Dedifferentiated amniotic fluid mesenchymal stem cell (primary cell): ENCODE results near the gene P2RX4.
"Not testable (repeated sequence)": the region's sequence is repeated elsewhere in the genome, so short reads cannot be mapped to it uniquely, and the experiment has no call there.

Experiments
- DNase-seq: peaks from one replicate; pipeline ENCODE4 v3.0.0-alpha.2; 2016; ENCODE audit errors: extremely low spot score

Gene P2RX4

DNA sequence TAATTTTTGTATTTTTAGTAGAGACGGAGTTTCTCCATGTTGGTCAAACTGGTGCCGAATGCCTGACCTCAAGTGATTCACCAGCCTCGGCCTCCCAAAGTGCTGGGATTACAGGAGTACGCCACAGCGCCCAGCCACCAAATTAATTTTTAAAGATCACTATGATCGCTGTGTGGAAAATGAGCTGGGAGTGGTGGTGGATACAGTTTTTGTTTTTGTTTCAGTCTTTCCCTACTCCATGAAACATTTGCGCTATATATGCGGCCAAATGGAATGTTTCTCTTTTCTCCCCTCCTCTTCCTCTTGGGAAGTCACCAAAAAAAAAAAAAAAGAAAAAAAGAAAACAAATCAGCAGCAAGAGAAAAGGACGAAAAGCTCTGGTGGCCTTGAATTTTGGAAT, 20.8 kb upstream of the P2RX4 start:
- no peak for DNase-seq

DNA sequence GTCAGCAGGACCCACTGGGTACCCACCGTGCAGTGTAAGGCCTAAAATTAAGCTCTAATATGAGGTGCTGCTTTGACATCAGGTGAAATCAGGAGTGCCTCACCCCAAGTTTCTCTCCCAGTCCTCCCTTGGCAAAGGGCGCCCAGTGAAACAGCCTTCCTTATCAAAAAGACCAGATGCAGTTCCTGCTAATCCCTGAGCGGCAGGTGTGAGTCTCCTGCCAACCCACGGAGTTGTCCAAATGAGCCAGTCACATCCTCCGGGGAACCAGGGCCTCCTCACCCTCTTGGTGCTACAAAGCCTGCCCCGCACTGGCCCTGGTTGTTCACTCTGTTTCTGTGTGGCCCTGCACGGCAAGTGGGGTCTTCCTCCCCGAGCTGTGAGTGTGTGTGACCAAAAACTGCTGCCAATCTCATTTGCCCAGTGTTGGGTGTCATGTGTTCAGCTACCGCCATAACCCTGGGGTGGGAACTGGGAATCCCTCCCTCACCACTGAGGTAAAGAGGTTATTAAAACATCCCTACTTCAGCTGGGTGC, 20.2 kb upstream of the P2RX4 start:
- no peak for DNase-seq

DNA sequence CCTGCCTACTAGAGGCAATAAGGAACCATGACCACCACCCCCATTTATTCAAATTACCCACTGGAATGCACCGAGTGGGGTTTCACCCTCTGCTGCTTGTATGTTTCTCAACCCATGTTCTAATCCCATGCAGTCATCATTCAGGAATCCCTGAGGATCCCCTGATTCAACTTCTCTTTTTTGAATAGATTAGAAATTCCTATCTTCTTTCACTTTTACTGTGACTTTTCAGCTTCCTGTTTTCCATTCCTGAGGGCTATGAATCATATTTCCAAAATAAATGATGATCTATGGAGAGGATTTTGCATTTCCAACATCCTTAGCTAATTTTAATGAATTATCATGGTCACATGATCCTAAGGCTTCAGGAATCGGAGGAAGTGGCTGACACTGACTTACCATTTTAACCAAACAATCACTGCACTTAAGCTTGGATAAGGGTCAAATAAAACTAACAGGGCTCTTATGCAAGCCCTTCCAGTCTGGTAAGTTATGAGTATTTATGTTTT, 19.4 kb upstream of the P2RX4 start:
- peak; percentile 82 for DNase-seq

DNA sequence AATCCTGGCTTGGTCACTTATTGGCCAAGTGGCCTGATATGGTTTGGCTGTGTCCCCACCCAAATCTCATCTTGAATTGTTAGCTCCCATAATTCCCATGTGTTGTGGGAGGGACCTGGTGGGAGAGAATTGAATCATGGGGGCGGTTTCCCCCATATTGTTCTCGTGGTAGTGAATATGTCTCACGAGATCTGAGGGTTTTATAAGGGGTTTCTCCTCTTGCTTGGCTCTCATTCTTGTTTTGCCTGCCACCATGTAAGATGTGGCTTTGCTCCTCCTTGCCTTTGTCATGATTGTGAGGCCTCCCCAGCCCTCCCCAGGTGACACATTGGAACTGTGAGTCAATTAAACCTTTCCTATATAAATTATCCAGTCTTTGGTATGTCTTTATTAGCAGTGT, 18.8 kb upstream of the P2RX4 start:
- no peak for DNase-seq

DNA sequence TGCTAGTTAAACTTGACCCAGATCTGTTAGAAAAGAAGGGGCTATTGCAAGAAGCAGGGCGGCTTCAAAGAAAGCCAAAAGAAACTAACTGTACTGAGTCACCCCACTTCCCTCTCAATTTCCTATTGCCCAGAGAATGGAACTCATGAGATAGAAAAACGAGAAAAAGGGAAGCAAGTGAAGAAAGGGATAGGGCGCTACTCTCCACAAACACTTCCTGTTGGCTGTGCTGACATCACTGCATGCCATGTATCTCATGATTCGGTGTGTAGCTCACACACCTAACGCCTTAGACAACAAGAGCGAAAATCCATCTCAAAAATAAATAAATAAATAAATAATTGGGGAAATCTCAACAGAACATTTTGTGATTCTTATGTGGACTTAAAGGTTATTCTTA, 13.0 kb upstream of the P2RX4 start:
- DNase-seq: no peak

DNA sequence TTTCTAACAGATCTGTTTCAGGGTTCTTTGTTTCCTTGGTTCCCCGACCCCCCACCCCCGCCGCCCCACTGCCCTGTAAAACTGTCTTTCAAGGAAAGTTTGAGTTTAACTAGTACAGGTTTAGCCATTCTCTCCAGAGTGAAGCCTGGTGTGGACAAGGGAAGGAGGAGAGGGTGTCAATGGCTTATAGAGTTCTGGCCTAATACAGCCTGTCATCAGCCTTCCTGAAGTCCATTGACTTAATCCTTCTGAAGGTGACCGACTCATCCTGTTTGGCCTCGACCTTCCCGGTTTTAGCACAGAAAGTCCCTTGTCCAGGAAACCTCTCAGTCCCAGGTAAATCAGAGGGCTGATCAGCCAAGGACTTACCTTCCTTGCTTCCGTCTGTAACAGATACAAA, 11.0 kb upstream of the P2RX4 start:
- DNase-seq: no peak

DNA sequence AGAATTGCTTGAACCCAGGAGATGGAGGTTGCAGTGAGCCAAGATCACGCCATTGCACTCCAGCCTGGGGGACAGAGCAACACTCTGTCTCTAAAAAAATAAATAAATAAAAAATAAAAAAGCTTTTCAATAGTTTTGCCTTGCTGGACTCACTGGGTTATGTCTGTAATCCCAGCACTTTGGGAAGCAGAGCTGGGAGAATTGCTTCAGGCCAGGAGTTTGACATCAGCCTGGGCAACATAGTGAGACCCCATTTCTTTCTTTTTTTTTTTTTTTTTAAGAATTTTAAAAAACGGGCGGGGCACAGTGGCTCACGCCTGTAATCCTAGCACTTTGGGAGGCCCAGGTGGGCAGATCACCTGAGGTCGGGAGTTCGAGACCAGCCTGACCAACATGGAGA, 8.8 kb upstream of the P2RX4 start:
- not testable (repeated sequence) for DNase-seq

DNA sequence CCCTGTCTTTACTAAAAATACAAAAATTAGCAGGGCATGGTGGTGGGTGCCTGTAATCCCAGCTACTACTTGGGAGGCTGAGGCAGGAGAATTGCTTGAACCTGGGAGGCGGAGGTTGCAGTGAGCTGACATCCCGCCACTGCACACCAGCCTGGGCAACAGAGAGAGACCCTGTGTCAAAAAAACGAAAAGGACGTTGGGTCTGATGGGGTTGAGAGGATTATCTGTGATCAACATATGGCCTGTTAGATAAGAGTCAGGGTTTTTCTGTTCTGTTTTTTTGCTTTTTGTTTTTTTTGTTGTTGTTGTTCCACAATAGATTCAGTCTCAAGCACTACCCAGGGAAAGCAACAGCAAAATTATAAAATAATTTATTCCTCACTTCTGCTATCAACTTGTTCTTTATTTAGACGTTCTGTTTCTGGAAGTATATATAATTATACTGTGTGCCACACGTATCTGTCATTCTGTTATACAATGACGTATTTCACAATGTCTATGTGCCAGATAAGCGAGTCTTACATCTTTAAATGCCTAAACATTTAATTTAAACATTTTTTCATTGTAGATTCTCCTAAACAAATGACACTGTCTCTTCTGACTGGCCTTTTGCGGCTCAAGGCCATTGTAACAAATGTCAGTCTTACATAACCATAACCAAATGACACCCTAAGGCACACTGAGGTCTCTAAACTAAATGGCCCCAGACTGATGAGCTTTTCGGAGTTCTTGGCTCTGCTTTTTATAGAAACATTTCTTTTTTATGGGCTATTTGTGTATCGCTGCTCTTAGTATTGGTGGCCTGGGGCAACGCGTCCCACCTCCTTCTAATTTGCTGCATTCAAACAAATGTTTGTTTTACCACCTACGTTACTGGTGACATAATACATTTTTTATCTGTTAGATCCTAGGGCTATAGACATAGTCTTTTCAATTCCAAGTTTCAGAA, 7.2 kb upstream of the P2RX4 start:
- no peak for DNase-seq

DNA sequence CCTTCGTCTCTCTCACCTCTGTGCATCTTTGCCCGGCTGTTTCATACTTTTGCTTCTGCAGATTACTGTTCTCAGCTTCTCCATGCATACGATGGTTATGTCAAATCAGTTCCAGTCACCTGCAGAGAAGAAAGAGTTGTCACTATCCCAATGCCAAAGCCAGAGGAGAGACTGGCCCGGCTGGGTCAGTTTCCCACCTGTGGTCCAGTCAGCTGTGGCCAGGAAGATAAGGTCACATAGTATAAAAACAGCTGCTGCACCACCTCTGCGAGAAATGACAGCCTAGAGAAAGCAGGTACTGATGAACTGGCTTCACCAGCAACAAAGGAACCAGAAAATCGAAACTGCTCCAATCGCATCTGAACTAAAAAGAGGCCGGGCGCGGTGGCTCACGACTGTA, 6.4 kb upstream of the P2RX4 start:
- no peak for DNase-seq

DNA sequence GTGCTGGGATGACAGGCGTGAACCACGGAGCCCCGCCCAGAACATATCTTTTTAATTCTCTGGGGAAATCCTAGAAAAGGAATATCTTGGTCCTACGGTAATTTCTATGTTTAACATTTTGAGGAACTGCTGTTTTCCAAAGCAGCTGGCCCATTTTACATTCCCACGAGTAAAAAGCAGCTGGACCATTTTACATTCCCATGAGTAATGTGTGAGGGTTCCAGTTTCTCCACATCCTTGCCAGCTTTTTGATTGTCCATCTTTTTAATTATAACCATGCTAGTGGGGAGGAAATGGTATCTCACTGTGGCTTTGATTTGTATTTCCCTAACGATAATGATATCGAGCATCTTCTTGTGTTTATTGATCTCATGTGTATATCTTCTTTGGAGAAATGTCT, 4.4 kb upstream of the P2RX4 start:
- no peak for DNase-seq

DNA sequence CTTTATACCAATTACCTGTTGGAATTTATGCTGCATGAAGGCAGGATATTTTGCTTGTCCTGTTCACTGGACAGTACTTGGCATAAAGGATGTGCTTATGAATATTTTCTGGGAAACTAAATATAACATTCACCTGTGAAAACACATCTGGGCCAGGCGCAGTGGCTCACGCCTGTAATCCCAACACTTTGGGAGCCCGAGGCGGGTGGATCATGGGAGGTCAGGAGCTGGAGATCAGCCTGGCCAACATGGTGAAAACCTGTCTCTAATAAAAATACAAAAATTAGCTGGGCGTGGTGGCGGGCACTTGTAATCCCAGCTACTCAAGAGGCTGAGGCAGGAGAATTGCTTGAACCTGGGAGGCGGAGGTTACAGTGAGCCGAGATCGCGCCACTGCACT, 1.4 kb upstream of the P2RX4 start:
- not testable (repeated sequence) for DNase-seq

DNA sequence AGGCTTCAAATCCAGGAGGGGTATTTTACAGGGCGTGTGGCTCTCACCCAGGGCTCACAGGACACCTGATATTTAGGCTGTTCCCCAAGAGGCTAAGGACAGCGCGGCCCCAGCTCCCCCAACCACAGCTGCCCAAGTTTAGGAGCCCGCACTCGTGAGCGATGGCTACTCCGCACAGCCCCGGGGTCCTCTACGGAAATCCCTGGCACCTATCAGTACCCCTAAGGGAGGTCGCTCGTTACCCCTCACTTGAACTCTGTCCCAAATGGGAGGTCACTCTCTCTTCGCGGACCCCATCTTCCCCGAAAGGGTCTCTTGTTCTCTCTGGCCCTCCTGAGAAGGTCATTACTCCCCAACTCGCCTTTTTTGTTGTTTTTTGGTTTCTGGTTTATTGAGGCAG, 708 bp upstream of the P2RX4 start:
- no peak for DNase-seq

DNA sequence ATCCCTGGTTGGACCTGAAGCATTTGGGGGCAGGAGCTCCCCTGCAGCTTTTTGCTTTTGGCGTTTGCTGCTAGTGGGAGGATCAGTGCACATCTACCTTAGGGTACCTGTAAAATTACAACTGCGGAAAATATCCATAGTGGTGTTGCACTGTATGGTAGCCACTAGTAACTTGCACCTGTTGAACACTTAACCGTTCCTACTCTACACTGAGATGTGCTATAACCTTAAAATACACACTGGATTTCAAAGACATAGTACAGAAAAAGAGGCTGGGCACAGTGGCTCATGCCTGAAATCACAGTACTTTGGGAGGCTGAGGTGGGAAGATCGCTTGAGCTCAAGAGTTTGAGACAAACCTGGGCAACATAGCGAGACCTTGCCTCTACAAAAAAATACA, 2.9 kb downstream of the P2RX4 start:
- no peak for DNase-seq

DNA sequence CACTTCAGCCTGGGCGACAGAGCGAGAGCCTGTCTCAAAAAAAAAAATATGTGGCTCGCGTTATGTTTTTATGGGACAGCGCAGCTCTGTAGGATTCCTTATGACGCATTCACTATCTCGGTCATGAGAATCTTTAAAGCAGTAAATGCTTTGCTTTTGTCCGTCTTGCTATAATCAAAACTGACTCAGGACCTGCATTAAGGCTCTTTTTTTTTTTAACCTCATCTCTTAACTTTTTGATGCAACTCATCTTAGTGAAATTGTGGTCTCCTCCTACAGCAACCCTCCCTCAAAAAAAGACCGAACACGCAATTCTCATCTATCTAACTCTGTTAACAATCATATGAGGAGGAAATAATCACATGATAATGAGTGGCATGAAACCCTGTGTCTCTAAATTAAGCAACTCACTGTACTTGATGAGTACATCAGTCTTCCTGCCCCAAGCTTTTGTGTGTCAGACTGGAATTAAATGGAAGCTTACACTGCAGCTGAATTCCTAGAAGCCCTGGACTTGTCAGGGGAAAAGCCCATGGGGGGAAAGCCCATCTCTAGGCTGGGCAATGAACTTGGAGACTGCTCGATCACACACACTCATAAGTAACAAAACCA, 4.3 kb downstream of the P2RX4 start:
- DNase-seq: no peak

DNA sequence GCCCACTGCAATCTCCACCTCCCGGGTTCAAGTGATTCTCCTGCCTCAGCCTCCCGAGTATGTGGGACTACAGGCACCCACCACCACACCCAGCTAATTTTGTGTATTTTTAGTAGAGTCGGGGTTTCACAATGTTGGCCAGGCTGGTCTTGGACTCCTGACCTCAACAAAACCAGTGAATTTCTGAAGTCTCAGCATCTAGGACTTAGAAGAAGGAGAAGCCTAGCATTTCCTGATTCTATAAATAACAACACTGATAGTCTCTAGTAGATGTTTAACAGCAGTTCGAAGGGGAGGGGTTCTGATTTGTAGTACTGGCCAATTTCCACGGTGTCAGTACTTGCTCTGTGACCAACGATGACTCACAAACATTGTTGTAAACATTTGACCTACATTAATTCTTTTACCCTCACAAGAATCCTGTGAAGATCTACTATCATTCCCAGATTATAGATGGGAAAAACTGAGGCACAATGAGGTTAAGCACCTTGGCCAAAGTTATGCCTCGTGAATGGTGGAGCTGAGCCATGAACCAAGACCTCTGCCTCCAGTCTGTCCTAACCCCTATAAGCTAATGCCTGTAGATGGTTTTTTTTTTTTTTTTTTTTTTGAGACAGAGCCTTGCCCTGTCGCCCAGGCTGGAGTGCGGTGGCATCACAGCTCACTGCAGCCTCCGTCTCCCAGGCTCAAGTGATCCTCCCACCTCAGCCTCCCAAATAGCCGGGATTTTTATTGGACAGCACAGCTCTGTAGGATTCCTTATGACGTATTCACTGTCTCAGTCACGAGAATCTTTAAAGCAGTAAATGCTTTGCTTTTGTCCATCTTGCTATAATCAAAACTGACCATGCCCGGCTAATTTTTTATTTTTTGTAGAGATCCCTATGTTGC, 5.2 kb downstream of the P2RX4 start:
- peak; percentile 36 for DNase-seq

DNA sequence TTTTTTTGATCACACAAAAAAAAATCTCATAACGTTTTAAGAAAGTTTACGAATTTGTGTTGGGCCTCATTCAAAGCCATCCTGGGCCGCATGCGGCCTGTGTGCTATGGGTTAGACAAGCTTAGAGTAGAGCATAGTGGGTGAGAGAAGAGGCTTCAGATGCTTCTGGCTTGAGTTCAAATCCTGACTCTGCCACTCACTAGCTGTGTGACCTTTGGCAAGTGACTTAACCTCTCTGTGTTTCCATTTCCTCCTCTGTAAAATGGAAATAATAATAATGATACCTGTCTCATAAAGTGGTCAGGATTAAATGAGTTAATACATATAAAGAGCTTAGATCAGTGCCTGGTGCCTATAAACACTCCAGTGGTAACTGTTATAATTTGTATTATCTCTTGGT, 6.2 kb downstream of the P2RX4 start:
- DNase-seq: no peak

DNA sequence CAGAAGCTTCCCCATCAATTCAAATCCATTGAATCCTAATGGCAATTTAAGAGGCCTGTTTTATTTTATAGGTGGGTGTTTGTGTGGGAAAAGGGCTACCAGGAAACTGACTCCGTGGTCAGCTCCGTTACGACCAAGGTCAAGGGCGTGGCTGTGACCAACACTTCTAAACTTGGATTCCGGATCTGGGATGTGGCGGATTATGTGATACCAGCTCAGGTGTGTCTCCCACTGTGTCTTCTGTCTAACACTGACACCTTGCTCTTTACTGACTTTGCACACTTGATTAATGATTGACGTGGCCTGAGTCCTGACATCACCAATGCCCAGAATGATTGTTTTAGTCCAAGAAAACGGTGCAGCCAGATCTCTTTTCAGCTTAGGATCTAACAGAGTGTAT, 7.1 kb downstream of the P2RX4 start:
- DNase-seq: no peak

DNA sequence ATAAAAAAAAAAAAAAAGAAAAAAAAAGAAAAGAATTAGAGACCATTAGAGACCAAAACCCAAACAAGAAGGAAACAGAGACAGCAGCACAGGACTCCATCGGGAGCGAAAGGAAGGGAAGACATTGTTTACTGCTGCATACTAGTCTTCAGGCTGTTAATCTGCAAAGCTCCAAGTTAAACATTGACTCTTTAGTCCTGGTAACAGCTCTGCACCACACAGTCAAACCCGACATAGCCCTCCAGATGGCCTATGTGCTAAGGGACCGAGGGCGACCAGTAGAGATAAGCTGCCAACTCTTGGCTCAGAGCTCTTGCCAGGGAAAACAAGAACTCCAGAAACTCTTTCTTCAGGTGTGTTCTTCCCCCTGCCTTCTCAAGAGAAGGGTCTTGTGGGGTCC, 7.8 kb downstream of the P2RX4 start:
- DNase-seq: no peak

DNA sequence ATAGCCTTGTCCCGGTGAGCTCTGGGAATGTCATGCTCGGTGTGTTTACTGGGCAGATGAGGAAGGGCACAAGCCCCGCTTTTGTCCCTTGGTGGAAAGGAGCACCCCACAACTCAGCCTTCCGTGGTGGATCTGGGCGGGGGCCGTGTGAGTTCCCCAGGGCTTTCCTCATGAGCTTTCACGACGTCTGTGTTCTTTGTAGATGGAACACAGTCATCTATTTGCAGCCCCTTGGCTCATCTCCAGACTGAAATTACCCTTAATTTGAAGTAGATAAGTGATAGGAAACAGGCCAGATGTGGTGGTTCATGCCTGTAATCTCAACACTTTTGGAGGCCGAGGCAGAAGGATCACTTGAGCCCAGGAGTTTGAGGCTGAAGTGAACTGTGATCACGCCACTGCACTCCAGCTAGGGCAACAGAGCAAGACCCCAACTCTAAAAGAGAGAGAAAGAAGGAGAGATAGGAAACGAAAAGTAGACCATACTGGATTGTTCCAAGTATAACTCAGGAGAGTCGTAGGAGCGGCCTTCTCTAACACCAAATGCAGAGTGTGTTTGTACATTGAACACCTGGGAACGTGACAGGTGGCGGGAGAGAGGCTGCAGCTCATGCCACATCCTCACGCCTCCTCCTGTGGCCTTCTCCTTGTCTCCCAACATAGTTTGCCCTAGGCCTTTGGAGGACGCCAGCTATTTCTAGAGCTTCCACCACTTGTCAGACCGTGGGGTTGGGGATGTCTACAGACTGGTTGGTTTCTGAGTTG, 8.8 kb downstream of the P2RX4 start:
- no peak for DNase-seq

DNA sequence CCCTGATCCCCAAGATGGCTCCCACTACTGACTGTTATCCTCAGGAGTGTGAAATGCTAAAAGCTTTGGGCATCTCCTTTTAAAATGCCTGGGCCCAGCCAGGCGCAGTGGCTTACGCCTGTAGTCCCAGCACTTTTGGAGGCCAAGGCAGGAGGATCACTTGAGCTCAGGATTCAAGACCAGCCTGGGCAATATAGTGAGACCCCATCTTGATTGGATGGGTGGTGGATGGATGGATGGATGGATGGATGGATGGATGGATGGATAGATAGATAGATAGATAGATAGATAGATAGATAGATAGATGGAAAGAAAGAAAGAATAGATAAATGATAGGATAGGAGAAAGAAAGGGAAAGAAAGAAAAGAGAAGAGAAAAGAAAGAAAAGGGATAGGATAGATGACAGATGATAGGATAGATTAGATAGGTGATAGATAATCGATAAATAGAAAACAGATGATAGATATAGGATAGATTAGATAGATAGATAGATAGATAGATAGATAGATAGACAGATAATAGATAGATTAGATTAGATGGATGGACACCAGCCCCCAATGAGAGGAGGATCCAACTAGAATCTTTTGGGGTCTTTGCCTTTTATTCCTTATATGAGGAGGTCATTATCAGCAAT, 9.5 kb downstream of the P2RX4 start:
- no peak for DNase-seq

DNA sequence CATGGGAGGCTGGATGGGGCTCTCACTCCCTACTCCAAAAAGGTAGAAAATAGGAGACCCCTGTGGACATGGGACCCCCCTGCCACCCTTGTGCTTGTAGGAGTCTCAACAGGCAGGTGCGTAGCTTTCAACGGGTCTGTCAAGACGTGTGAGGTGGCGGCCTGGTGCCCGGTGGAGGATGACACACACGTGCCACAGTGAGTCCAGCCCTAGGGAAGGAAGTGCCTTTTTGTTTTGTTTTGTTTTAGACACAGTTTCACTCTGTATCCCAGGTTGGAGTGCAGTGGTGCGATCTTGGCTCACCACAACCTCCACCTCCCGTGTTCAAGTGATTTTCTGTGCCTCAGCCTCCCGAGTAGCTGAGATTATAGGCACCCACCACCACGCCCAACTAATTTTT, 12.9 kb downstream of the P2RX4 start:
- no peak for DNase-seq
